NCI-H1930 (cell line): ENCODE data around the gene CNOT11.

Experiments
- DNase-seq, 2 experiments: peaks; one replicate each; lab custom pipeline; 2025; lab: John Stamatoyannopoulos, UW

The CNOT11 gene

DNA sequence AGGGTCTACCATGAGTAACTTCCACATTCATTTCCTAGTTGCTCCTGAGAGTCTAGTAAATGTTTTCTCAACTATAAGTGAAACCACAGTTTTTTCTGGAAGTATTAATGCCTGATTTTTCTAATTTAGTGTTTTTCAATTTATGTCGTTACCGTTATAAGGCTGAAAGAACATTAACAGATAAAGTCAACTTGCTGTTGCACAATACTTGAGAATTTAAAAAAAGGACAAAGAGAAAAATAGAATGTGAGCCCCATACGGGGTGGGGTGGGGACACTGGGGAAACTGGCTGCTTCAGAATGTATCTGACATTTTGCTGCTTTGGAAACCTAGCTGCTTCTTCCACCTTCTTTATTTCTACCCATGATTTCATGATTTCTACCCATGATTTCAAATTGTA is 26.2 kb downstream of the CNOT11 start:
- DNase-seq = no peak

- no peak for DNase-seq
Measured at GRCh38 chr2:101281482-101281881, 28.8 kb downstream of the CNOT11 start.

DNA sequence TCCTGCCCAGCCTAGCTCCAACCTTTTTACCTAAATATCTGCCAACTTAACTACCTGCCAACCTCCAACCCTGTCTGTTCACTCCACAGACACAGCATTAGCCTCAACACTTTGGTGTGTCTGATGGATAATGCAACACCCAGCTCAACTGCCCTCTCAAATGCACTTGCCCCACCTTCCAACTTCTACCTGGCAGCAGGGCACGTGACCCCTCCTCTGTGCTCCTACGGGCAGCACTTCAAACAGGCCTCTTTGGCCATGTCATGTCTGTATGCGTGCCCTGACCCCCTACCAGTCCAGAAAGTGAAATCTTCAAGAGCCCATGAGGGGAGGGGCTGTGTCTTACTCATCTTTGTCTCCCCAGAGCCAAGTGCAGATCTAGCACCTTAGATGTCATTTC is 30.3 kb downstream of the CNOT11 start:
- DNase-seq = no peak

DNA sequence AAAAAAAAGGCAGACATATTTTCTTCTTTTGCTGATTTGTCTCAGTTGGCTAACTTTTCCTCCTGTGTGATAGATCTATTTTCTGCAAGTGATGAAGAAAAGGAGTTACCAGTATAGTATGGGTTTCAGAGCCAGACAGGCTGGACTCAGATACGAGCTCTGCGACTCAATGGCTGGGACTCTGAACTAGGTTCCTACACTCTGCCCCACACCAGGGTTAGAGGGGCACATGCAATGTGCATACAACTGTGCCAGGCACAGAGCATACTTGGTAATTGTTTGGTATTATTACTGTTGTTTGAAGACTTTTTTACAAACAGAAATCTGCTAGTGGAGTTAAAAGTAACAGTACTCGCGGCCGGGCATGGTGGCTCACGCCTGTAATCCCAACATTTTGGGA is 34.0 kb downstream of the CNOT11 start:
- no peak for DNase-seq

- no peak for DNase-seq
Measured at GRCh38 chr2:101287303-101287702, 34.6 kb downstream of the CNOT11 start.

- no peak for DNase-seq
Measured at GRCh38 chr2:101290711-101291110, 38.0 kb downstream of the CNOT11 start.

GRCh38 chr2:101291973-101292372 is 39.3 kb downstream of the CNOT11 start:
- DNase-seq = no peak

- no peak for DNase-seq
Measured at GRCh38 chr2:101293544-101293943, 40.9 kb downstream of the CNOT11 start.

GRCh38 chr2:101294861-101295260 is 42.2 kb downstream of the CNOT11 start:
- no peak for DNase-seq

DNA sequence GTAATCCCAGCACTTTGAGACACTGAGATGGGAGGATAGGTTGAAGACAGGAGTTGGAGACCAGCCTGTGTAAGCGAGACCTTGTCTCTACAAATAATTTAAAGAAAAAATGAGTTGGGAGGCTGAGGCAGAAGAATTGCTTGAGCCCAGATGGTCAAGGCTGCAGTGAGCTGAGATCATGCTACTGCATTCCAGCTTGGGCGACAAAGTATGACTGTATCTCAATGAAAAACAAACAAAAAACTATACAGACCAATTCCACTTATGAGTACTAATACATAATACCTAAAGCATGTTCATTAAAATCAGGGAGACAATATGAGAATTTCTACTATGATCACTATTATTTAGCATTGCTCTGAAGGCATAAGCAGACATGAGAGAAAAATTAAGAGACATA is 43.2 kb downstream of the CNOT11 start:
- no peak for DNase-seq

DNA sequence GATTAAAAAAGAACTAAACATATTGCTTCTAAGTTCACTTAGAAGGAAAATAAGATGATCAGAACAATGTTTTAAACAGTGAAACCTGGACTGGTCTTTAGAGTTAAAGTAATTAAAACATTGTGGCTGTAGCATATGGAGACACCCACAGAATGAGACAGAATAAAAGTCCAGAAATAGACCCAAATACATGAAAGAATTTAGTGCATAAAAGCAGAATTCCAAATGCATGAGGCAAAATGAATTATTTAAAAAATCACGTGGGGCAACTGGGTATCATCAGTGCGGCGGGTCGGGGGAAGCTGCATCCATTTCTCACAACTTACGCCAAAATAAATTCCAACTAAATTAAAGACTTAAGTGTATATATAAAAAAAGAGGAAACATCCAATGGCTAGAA is 43.7 kb downstream of the CNOT11 start:
- DNase-seq = no peak

GRCh38 chr2:101297383-101297782 is 44.7 kb downstream of the CNOT11 start:
- no peak for DNase-seq

DNA sequence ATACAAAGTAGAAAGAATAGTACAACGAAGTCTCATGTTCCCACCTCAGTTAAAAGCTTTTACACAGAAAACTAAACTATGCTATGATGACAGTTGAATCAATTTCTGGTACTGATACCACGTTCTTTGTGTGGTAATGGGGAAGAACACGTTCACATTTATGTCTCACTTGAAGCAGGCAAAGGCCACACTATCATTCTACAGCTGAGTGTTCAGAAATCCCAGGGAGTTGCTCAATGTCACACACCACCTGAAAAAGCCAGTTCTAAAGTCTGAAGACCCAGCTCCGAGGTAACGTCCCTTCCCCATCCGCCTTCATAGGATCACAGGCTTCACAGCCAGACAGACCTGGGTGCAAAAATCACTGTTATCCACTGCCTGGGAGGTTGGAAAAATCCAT is 46.9 kb downstream of the CNOT11 start:
- no peak for DNase-seq

- DNase-seq = no peak
Measured at GRCh38 chr2:101300164-101300563, 47.5 kb downstream of the CNOT11 start.

DNA sequence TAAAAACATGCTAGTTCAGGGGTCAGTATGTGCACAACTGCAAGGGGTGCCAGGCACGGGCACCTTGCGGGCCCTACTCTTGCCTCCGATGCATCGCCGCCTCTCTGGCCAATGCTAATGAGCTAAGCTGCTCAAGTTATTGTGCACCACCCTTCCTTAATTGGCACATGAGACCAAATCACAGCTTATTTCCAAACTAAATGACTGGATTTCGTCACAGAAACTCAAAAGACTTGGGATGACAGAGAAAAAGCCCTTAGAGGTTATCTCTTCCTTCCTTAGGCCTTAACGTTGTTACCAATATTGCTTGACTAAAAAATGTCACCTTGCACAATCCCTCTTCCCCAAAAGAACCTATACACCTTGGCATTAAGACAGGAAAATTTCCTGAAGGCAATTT is 48.1 kb downstream of the CNOT11 start:
- no peak for DNase-seq

- DNase-seq = no peak
Measured at GRCh38 chr2:101302016-101302415, 49.3 kb downstream of the CNOT11 start.

- no peak for DNase-seq
Measured at GRCh38 chr2:101303688-101304087, 51.0 kb downstream of the CNOT11 start.

GRCh38 chr2:101305035-101305434 is 52.3 kb downstream of the CNOT11 start:
- DNase-seq = no peak

- no peak for DNase-seq
Measured at GRCh38 chr2:101305492-101306078, 52.9 kb downstream of the CNOT11 start.

DNA sequence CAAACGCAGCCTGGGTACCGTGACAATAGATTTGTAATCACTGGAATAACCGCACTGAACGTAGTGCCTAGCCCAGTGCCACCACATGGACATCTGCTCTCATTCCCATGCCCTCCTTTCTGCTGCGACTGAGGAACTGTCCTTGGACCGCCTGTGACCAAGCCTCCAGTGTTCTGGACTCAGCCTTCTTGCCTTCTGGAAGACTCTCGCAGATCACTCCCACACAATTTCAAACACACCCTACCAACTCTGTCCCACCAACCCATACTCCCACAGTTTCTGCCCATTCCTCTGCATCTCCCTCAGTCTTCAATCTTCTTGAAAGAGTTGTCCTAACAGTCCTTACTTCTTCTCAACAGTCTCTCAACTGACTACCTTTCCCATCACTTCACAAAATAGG is 53.7 kb downstream of the CNOT11 start:
- DNase-seq = no peak

DNA sequence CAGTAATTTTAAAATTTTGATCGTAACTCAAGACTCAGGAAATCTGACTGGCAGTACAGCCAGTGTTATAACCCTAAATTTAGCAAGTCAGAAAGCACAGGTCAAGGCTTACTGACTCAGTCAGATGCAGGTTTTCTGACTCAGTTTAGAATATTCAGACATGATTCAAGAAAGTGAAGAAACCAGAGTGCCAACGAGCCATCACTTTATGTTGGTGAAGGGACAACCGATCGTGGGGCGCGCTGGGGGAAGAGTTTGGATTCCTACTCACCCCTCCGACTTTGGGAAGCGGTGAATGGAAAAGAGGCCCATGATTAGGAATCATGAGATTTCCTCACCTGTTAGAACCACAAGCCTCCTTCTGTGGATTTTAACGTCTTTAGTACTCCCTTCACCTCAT is 54.8 kb downstream of the CNOT11 start:
- DNase-seq = no peak

DNA sequence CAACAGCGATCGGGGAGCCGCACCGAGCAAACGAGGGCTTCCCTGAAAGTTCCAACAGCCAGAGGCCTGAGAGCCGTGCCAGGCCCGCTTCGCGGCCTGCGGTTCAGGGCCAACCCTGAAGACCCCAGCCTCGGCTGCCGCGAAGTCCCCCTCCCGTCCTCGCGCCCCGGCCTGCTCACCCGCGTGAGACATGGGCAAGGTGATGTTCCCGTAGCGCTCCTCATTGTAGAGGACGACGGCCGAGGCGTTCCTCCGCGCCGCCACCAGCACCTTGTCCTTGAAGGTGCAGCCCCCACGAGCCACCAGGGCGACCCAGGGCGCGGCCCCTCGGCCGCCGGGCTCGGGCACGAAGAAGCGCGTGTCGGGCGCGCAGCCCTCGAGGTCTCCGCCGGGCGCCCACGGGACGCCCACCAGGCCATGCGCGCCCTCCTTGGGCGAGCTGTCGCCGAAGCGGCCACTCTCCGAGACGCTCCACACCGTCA is 55.3 kb downstream of the CNOT11 start:
- DNase-seq = no peak

DNA sequence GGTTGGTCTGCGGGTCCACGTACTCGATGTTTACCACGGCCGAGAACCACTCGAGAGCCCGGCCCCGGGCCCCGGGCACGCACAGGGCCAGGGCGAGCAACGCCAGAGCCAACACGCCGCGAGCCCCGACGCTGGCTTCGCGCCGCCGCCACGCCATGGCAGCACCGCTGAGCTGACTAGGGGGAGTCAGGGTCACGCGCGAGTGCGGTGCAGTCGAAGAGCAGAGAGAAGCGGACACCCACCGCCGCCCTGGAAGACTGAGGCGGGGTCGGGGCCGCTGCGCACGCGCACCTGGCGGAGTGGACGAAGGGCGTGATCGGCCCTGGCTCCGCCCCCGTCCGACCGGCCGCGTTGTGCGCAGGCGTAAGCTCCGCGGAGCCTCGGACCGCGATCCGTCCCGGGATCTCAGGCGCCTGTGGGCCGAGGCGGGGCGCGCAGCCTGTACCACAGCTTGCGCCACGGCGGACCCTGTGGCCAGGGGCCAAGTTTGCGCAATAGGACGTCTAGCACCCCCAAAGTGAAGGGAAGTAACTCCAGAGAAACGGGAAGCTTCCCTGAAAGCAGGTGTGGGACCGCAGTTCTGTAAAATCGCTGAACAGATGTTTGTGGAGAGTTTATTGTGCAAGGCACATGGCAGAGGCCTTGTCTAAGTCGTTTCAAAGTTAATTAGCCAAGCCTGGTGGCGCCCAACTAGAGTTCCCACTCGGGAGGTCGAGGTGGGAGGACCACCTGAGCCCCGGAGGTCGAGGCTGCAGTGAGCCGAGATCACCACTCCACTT is 55.9 kb downstream of the CNOT11 start, which contains the start of gene RNF149:
Gene RNF149 (minus strand): TSS at position 270 of the 779 bp plus-strand sequence. CDS start 113 bp downstream, at position 157.
- DNase-seq = peak; percentile 64 to 90
